HG03196 (cell line): ENCODE results near the gene HDGFL3.
"Not testable (repeated sequence)": the region's sequence is repeated elsewhere in the genome, so short reads cannot be mapped to it uniquely, and the experiment has no call there.

Experiments used
- ATAC-seq: cut with Tn5 transposase; IDR thresholded peaks from one replicate; pipeline ENCODE4 v1.9.1; 2021; ENCODE audit not compliant: unreplicated experiment

Gene HDGFL3

DNA sequence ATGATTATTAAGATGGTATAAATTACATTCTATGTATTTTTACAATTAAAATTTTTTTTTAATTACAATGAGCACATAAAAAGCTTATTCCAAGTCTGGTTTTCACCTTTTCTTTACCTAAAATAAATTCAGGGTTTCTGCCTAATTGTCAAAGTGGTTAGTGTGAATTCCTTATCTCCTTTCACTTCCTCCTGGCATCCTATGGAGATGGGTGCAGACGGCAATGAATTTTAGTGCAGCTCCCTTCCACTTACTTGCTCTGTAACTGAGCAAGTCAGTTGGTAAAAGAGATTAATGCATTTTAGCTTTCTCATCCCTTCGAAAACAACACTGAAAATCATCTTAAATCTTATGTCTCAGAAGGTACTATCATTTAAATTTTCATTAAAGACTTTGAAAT is 13.1 kb downstream of the HDGFL3 start:
- ATAC-seq: no peak

DNA sequence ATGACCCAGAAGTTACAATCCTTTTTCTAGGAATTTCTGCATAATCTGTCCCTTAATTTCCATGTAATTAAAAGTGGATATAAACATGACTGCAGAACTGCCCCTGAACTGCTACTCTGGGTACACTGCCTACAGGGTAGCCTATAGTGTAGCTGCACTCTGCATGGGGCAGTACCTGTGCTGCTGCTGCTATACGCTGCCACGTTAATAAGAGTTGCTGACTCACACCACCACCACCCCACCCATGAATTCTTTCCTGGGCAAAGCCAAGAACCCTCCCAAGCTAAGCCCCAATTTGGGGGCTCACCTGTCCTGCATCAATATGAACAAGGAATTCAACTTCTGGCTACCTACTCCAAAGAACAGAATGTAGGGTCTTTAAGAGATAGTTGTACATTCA is 13.9 kb downstream of the HDGFL3 start:
- ATAC-seq: no peak

DNA sequence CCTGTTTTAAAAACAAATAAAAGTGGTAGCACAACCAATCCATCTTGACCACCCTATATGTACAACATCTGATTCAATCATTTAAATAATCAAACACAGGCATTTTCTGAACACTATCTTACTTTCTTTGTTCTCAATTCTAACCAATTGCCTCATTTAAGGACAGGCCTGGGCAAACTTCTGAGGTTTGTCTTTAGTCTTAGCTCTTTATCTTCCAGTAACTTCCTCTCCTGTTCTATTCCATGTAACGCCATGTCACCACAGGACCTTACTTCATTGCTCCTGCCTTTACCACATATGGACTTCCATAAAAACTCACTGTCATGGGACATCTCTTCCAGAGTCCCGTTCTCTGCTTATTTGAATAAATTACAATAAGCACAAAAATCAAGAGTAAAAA is 14.9 kb downstream of the HDGFL3 start:
- ATAC-seq: no peak

DNA sequence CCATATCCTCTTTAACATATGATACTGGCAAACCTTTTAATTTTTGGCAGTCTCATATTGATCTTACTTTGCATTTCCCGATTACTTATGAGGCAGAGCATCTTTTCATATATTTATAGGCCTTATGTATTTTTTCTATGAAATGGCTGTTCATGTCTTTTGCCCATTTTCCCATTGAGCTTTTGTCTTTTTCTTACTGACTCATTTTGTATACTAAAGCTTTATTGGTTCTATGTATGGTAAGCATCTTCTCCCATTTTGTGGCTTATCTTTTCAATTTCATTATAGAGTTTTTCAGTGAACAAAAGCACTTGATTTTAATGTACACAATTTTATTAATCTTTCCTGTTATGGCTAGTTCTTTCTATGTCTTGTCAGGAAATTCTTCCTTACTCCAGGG is 17.2 kb downstream of the HDGFL3 start:
- ATAC-seq: no peak

DNA sequence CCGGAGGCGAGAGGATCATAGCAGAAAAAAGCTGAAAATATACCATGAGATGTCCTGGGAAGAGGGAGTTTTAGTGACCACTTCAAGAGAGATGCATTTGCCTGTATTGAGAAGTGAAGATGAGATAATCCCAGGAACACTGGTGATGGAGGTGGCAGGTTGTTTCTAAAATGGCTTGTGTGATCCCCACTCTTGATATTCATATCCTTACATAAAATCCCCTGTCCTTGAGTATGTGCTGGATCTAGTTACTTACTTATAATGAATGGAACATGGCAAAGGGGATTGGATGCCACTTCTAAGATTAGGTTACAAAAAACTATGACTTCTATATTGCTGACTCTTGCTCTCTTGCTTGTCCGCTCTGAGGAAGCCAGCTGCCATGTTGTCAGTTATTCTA is 22.1 kb downstream of the HDGFL3 start:
- no peak for ATAC-seq

DNA sequence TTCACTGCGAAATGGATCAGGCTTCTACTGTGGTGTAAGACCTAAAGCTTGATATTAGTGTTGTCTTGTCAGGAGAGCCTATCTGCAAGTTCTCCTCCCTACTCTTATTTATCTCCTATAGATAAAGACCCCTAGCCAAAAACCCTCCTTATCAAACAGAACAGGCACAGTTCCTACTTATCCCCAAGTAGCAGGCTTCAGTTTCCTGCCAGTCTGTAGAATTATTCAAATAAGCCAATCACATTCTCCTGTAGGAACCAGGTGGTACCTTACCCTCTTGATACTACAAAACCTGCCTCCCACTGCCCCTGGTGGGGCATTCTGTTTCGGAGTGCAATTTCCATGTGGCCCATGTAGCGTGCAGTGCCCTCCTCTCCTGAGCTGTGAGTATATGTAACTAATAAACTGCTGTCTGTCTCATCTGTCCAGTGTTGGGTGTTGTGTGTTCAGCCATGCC is 28.7 kb downstream of the HDGFL3 start:
- no peak for ATAC-seq

DNA sequence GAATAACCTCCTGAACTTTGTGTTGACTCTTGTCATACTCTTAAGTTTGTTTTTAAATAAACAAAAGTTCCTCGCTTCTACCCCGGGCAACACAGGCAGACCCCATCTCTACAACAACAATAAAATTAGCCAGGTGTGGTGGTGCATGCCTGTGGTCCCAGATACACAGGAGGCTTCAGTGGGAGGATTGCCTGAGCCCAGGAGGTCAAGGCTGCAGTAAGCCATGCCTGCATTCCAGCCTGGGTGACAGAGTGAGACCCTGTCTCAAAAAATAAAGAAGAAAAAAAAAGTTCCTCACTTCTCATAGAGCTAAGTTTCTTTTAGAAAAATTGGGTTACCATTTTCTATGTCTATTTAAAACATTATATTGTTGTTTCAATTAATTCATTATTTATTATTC is 29.2 kb downstream of the HDGFL3 start:
- ATAC-seq: no peak

DNA sequence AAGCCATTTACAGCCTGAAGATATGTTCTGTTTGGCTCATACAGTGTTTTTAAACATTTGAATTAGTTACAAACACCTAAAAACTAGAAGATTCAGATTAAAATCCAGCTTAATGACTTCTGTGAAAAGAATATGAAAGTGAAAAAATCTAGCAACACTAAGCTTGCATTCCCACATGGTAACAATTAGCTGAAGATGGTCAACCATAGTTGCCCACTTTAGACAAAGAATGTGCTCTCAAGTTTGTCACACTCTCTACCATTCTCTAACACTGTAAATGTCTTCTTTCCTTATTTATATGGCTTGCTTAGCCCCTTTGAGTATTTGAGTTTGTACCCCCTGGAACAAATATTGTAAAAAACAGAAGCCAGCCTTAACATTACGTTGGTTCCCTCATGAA is 32.7 kb downstream of the HDGFL3 start:
- ATAC-seq: no peak

DNA sequence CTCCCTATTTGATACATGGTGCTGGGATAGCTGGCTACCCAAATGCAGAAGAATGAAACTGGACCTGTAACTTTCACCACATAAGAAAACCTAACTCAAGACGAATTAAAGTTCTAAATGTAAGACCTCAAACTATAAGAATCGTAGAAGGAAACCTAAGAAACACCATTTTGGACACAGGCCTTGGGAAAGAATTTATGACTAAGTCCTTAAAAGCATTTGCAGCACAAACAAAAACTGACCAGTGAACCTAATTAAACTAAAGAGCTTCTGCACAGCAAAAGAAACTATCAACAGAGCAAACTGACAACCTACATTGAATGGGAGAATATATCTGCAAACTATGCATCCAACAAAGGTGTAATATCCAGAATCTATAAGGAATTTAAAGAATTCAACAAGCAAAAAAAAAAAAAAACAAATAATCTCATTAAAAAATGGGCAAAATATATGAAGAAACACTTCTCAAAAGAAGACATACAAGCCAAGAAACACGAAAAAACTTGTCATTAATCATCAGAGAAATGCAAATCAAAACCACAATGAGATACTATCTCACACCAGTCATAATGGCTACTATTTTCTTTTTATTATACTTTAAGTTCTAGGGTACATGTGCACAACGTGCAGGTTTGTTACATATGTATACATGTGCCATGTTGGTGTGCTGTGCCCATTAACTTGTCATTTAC is 37.0 kb downstream of the HDGFL3 start:
- ATAC-seq: no peak

DNA sequence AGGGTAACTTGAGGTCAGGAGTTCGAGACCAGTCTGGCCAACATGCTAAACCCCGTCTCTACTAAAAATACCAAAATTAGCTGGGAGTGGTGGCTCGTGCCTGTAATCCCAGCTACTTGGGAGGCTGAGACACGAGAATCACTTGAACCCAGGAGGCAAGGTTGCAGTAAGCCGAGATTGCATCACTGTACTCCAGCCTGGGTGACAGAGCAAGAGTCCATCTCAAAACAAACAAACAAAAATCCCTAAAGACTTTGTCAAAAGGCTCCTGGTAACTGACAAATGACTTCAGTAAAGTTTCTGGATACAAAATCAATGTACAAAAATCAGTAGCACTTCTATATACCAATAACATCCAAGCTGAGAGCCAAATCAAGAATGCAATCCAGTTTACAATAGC is 38.0 kb downstream of the HDGFL3 start:
- not testable (repeated sequence) for ATAC-seq

DNA sequence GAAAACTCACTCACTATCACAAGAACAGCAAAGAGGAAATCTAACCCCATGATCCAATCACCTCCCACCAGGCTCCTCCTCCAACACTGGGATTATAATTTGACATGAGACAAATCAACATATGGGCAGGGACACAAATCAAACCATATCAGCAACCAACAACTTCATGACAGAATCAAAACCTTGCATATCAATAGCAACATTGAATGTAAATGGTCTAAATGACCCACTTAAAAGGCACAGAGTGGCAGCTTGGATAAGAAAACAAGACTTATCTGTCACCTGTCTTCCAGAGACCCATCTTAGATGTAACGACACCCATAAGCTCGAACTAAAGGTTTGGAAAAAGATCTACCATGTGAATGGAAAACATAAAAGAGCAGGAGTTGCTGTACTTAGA is 40.8 kb downstream of the HDGFL3 start:
- no peak for ATAC-seq

DNA sequence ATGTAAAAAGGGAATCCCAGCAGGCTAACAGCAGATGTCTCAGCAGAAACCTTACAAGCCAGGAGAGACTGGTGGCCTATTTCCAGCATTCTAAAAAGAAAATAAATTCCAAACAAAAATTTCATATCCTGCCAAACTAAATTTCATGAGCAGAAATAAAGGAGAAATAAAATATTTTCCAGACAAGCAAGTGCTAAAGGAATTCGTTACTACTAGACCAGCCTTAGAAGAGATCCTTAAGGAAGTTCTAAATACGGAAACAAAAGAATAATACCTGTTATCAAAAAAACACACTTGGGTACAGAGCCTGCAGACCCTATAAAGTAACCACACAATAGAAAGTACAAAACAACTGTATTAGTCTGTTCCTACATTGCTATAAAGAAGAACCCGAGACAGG is 41.4 kb downstream of the HDGFL3 start:
- no peak for ATAC-seq

DNA sequence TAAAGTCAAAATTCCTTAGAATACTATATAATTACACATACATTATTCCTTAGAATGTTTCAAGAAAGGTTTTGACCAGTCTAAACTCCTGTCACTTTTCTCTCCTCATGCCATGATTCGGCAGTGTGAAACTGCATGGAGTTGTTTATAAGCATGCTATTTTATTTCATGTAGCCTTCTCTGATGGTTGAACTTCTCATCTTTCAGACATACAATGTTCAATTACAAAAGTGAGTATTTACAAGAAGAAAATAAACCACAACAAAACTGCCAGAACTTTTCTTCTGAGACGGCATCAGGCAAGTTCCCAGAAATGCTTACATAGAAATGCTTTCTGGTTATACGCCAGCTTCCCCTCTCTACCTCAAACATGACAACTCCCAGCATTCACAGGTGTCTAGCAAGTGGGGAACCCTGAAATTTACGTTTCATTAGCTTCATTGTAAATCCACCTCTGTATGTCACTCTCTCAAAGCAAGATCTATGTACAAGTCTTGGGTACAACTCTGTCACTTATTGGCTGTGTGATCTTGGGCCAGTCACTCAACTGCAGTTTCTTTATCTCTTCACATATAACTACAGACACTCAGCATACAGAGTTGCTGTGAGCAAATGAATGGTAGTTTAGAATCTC is 42.7 kb downstream of the HDGFL3 start:
- no peak for ATAC-seq

DNA sequence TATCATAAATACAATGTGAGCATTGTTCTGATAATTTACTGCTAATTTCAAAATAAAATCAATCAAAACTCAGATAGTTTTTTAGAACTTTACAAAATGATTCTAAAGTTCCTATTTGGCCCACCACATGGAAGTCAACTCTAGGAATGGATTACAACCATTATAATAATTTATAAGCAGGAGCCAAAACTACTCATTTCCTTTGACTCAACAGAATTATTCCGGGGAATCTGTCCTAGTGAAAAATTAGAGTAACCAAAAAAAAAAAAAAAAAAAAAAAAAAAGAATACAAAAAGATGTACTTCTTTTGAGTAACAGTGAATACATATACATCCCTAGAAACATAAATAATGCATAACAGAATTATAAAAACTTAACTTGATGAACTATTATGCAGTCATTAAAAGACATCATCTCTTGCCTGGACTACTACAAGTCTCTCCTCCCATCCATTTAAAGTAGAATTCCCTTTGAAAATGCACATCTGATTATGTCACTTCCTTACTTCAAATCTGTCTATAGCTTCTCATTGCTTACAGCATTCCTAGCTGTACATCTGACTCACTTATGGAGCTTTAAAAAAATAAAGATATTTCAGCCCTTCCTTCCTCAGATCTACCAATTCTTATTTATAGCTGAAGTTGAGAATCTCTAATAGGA is 43.4 kb downstream of the HDGFL3 start:
- no peak for ATAC-seq

DNA sequence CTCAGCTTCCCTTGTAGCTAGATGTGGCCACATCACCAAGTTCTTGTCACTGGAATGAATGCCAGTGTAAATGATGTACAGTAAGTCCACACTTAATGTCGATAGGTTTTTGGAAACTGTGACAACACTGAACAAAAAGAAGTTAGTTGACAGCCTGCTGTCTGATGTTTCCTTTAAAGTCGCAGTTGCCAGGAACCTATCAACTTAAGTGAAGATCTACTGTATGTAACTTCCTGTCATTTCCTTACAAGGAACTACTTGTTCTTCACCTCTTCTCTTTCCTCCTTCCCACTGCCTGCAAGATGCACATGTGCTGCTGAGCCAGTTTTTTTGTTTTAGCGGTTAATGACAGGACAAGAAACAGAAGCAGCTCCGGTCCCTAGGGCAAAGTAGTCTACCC is 44.6 kb downstream of the HDGFL3 start:
- no peak for ATAC-seq

DNA sequence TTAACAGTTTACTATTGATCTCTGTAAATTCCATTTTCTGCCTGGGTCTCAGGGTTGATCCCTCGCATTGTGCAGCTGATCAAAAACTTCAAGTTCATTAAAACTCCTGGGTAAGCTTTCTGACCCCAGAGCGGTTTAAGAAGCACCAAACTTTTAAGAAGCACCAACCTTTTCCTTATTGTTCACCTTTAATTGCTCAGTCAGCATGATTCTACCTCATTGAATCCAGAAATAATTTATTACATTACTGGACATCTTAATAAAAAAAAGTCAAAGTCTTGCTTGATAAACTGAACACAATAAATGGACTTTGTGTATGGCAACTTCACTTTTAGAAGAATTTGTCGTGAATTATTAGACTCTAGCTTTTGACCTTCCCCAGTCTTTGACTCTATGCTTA is 46.9 kb downstream of the HDGFL3 start:
- no peak for ATAC-seq

DNA sequence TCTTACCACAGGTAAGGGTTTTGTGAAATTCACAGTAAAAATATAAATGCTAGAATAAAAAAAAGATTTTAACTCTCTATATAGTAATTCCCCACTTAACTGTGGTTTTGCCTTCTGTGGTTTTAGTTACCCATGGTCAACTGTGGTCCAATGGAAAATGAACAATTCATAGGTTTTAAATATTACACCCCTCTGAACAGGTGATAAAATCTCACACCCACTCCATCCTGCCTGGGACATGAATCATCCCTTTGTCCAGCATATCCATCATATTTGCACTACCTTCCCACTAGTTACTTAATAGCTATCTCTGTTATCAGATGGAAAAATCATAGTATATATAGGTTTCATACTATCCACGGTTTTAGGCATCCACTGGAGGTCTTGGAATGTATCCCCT is 49.2 kb downstream of the HDGFL3 start:
- ATAC-seq: no peak

DNA sequence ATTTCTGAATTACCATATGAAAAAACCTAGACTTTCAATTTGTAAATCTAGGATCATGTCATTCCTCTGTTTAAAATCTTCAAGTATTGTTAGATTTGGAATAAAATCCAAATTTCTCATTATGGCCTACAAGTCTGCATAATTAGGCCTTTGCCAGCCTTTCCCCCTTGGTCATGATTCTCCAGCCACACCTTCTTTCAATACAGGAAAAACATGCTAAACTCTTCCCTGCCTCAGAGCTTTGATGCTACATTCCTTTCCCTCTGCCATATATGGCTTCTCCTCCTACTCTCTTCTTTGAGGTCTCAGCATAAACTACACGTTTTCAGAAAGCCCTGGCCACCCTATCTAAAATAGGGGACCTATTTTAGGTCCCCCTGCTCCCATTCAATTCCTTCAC is 51.7 kb downstream of the HDGFL3 start:
- no peak for ATAC-seq

DNA sequence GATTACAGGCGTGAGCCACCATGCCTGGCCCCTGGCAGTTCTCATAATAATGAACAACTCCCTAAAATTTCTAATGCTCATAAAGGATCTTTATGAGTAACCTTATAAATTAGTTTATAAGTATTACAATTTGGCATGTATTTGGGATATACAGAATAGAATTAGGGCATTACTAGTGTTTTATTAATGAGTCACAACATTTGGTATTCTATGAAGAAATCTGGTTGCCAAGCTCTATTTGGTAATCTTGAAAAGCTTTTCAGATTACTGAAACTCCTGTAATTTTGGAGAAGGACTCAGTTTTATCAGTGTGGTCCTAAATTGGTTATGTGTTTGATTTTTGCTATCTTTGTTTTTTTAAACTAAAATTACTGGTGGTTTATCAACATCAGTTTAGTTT is 54.3 kb downstream of the HDGFL3 start:
- ATAC-seq: no peak

DNA sequence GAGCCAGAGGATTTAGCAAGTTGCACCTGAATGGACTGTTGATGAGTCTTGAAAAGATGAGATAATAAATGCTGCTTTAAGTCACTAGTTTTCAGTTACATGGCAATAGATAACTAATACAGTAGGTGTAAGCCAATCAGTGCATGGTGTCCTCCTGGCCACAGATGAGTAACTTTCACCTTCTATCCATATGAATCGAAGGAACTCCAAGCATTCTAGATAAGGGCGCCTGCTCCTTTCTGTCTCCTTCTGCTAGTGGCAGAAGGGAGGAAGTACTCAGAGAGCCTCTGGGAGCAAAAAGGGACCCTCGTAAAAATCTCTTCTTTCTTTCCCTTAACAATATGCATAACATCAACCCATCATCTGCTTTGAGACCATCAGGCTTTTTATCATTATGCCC is 62.9 kb downstream of the HDGFL3 start:
- ATAC-seq: no peak

DNA sequence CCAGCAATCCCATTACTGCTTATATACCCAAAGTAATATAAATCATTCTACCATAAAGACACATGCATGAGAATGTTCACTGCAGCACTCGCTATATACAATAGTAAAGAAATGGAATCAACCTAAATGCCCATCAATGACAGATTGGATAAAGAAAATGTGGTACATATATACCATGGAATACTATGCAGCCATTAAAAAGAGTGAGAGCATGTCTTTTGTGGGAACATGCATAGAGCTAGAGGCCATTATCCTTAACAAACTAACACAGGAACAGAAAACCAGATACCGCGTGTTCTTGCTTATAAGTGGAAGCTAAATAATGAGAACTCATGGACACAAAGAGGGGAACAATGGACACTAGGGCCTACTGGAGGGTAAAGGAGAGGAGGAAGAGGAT is 65.5 kb downstream of the HDGFL3 start:
- not testable (repeated sequence) for ATAC-seq

DNA sequence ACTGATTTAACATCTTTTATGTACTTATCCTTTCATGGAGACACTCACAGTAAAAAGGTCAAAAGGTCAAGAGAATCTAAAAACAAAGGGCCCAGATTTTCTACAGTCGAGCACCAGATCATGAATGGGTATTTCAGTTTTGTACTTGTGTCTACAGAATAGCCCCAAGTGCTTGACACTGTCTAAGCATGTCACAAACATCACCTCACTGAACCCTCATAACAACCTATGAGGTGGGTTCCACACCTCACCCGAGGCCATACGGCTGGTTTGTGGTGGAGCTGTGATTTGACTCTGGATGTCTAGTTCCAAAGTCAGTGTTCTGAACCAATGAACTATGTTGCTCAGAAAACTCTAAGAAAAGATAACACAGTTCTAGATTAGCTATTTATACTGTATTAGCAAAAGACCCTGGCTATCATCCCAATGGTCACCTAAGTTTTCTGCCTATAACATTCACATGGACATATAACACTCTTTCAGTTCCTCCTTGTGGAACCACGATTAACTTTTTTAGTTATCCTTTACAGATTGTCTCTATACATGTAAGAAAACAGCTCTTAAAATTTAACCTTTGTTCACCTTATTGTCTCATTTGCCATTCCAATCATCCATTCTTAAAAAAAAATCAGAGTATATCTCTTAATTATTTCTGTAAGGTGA is 74.6 kb downstream of the HDGFL3 start:
- ATAC-seq: no peak
